CD14-positive monocyte (primary cell): Measurements from ENCODE around the gene OR4F15. TPM values are rescaled to one million over a fixed set of nuclear protein-coding genes. Genes with fewer than 3 reads are reported as not detected.

Source experiments
- DNase-seq, 3 donors: peaks; one replicate each; pipeline ENCODE4 v3.0.0-alpha.2; 2011 to 2022
- H2AFZ ChIP-seq: 2 replicates; pipeline ENCODE4 v1.6.0; 2012; ENCODE audit warnings: mild to moderate bottlenecking, low read depth, low read length, inconsistent platforms; ENCODE audit not compliant: insufficient read depth, poor library complexity, severe bottlenecking
- H3K27ac ChIP-seq, 2 donors: 1 replicate in 1 of 2; 2 replicates in 1 of 2; pipeline ENCODE4 v1.5.1; 2012 to 2013; ENCODE audit warnings: low read length in 2 of 2, control low read depth in 1 of 2, inconsistent platforms in 1 of 2, low read depth in 1 of 2, mild to moderate bottlenecking in 1 of 2
- H3K27me3 ChIP-seq, 2 donors: one replicate each; pipeline versions ENCODE4 v1.6.0 to v1.6.1; 2011 to 2013; ENCODE audit warnings: low read length in 2 of 2; ENCODE audit not compliant: control insufficient read depth in 2 of 2, insufficient read depth in 2 of 2
- H3K36me3 ChIP-seq, 2 donors: replicated peaks in 1 of 2; 1 replicate in 1 of 2; 2 replicates in 1 of 2; pipeline versions ENCODE4 v1.5.1 to v1.6.1; 2012 to 2013; ENCODE audit warnings: low read length in 2 of 2, control low read depth in 1 of 2, inconsistent platforms in 1 of 2, mild to moderate bottlenecking in 1 of 2; ENCODE audit not compliant: insufficient read depth in 2 of 2, control insufficient read depth in 1 of 2
- H3K4me1 ChIP-seq, 2 donors: 1 replicate in 1 of 2; 2 replicates in 1 of 2; pipeline versions ENCODE4 v1.5.1 to v1.6.1; 2012 to 2013; ENCODE audit warnings: low read length in 2 of 2, control low read depth in 1 of 2, inconsistent platforms in 1 of 2, mild to moderate bottlenecking in 1 of 2, moderate library complexity in 1 of 2; ENCODE audit not compliant: insufficient read depth in 2 of 2, control insufficient read depth in 1 of 2
- H3K4me2 ChIP-seq: replicated peaks from 2 replicates; pipeline ENCODE3; 2012; ENCODE audit warnings: low read length, moderate library complexity, mild to moderate bottlenecking; ENCODE audit not compliant: poor library complexity, severe bottlenecking; ENCODE audit errors: extremely low read depth
- H3K4me3 ChIP-seq, 3 experiments: fragments of 200-600 bp in 1 of 3; sonication (generic) in 1 of 3; replicated peaks in 1 of 3; 1 replicate in 2 of 3; 2 replicates in 1 of 3; pipeline ENCODE4 v1.5.1; 2011 to 2013; ENCODE audit warnings: low read length in 3 of 3, mild to moderate bottlenecking in 3 of 3, control low read depth in 2 of 3, low read depth in 2 of 3, inconsistent platforms in 1 of 3, moderate library complexity in 1 of 3
- H3K79me2 ChIP-seq: 2 replicates; pipeline ENCODE4 v1.6.0; 2012; ENCODE audit warnings: mild to moderate bottlenecking, control low read depth, inconsistent platforms, low read length, moderate library complexity; ENCODE audit not compliant: insufficient read depth
- H3K9ac ChIP-seq: 2 replicates; pipeline ENCODE4 v1.6.0; 2017; ENCODE audit warnings: low read length, mild to moderate bottlenecking; ENCODE audit not compliant: insufficient read depth, poor library complexity, severe bottlenecking
- H3K9me3 ChIP-seq, 2 donors: replicated peaks in 1 of 2; 1 replicate in 1 of 2; 2 replicates in 1 of 2; pipeline versions ENCODE4 v1.5.1 to v1.6.1; 2012 to 2013; ENCODE audit warnings: low read length in 2 of 2, control low read depth in 1 of 2; ENCODE audit not compliant: control insufficient read depth in 1 of 2, insufficient read depth in 1 of 2
- H4K20me1 ChIP-seq: 2 replicates; pipeline ENCODE4 v1.6.0; 2012; ENCODE audit warnings: mild to moderate bottlenecking, low read length, control low read depth, moderate library complexity; ENCODE audit not compliant: insufficient read depth
- H3K27ac Mint-ChIP-seq, 7 donors: one replicate each; pipeline ENCODE4 v1.8.0; 2020; ENCODE audit warnings: mild to moderate bottlenecking in 7 of 7, mixed read lengths in 7 of 7, moderate library complexity in 6 of 7, inconsistent platforms in 2 of 7
- H3K27me3 Mint-ChIP-seq, 3 donors: one replicate each; pipeline ENCODE4 v1.8.0; 2021 to 2022; ENCODE audit warnings: low read depth in 3 of 3, mild to moderate bottlenecking in 3 of 3, mixed read lengths in 3 of 3, moderate library complexity in 3 of 3, inconsistent platforms in 1 of 3
- H3K36me3 Mint-ChIP-seq, 2 donors: one replicate each; pipeline ENCODE4 v1.8.0; 2020; ENCODE audit warnings: mixed read lengths in 2 of 2, inconsistent platforms in 1 of 2, mild to moderate bottlenecking in 1 of 2
- H3K4me1 Mint-ChIP-seq: one replicate; pipeline ENCODE4 v1.8.0; 2020; ENCODE audit warnings: mild to moderate bottlenecking, mixed read lengths
- H3K4me3 Mint-ChIP-seq, 2 donors: one replicate each; pipeline ENCODE4 v1.8.0; 2020; ENCODE audit warnings: mild to moderate bottlenecking in 2 of 2, mixed read lengths in 2 of 2, moderate library complexity in 1 of 2
- H3K9me3 Mint-ChIP-seq, 7 donors: one replicate each; pipeline ENCODE4 v1.8.0; 2020 to 2022; ENCODE audit warnings: mixed read lengths in 7 of 7, mild to moderate bottlenecking in 6 of 7, moderate library complexity in 6 of 7, inconsistent platforms in 2 of 7
- CTCF ChIP-seq: fragments of 200-600 bp; IDR thresholded peaks from one replicate; pipeline ENCODE4 v1.8.0; 2022; ENCODE audit warnings: antibody characterized with exemption, mild to moderate bottlenecking
- WGBS: methylation state at CpG from one replicate; pipeline ENCODE4 v1.1.5; 2013; ENCODE audit warnings: missing lambda C conversion rate; ENCODE audit not compliant: insufficient coverage; 5-methylcytosine and 5-hydroxymethylcytosine counted together
- intact Hi-C, 2 donors: fragments of 100-400 bp; cut with micrococcal nuclease; formaldehyde crosslinking; loops; one replicate each; pipeline versions ENCODE4 v1.15.0 to v1.15.1; 2023
- polyA plus RNA-seq, 3 donors: library from polyadenylated mRNA; depleted of rRNA in 1 of 3; unstranded in 2 of 3; stranded (reverse) in 1 of 3; fragments of 300-500 nt in 2 of 3; fragments of >200 nt in 1 of 3; fragmentation: Illumina TruSeq in 2 of 3; gene quantifications; 1 replicate in 2 of 3; 2 replicates in 1 of 3; pipeline ENCODE4 v1.2.3, GENCODE V29; 2012 to 2021

Gene OR4F15
- polyA plus RNA-seq, 3 donors = not detected

- DNase-seq = no peak
- Histone ChIP-seq H2AFZ (no peak overlapping the region), H4K20me1 (no peaks in the 10 kb centered on the region), H3K79me2 (no peaks in the 10 kb centered on the region), H3K4me2 (no peak overlapping the region), H3K9ac (no peak overlapping the region), H3K27me3 (no peaks in the 10 kb centered on the region), H3K4me3 (no peak overlapping the region), H3K4me1 (no peaks in the 10 kb centered on the region), H3K27ac (no peak overlapping the region), H3K36me3 (no peaks in the 10 kb centered on the region), H3K9me3 (no peaks in the 10 kb centered on the region)
- Mint-ChIP-seq H3K4me3 (no peak overlapping the region), H3K27ac (no peak overlapping the region), H3K9me3 (peaks cover 0 to 5% (median 1%) of the 10 kb centered on the region in 7 donors), H3K4me1 (no peaks in the 10 kb centered on the region), H3K27me3 (peaks cover 0 to 10% (median 7%) of the 10 kb centered on the region in 3 donors), H3K36me3 (no peaks in the 10 kb centered on the region)
- WGBS = 90% methylated on average over 7 of the region's 10 CpGs
- no peak for TF ChIP-seq CTCF
- intact Hi-C loops = no loop called here
Measured at GRCh38 chr15:101807345-101807945, 4.6 kb upstream of the OR4F15 start.

GRCh38 chr15:101808201-101808600 is 3.8 kb upstream of the OR4F15 start:
- Mint-ChIP-seq H3K36me3 (no peaks in the 10 kb centered on the region), H3K4me1 (no peaks in the 10 kb centered on the region), H3K4me3 (no peak overlapping the region), H3K27ac (no peak overlapping the region), H3K9me3 (peaks cover 0 to 5% (median 0%) of the 10 kb centered on the region in 7 donors), H3K27me3 (peaks cover 2 to 12% (median 7%) of the 10 kb centered on the region in 3 donors)
- Histone ChIP-seq H2AFZ (no peak overlapping the region), H3K27ac (no peak overlapping the region), H3K4me2 (no peak overlapping the region), H3K9ac (no peak overlapping the region), H4K20me1 (no peaks in the 10 kb centered on the region), H3K4me3 (no peak overlapping the region), H3K79me2 (no peaks in the 10 kb centered on the region), H3K9me3 (no peaks in the 10 kb centered on the region), H3K36me3 (no peaks in the 10 kb centered on the region), H3K4me1 (no peaks in the 10 kb centered on the region), H3K27me3 (no peaks in the 10 kb centered on the region)
- intact Hi-C loops = no loop called here
- DNase-seq = no peak
- 69% methylated on average over 2 of the region's 2 CpGs for WGBS
- no peak for TF ChIP-seq CTCF
